ENCODE results near the gene HSPA1B. TPM values are rescaled to one million over a fixed set of nuclear protein-coding genes. Genes with fewer than 3 reads are reported as not detected.

Gene HSPA1B
- total RNA-seq, 1 donor from 2014 or later = 277 TPM

DNA sequence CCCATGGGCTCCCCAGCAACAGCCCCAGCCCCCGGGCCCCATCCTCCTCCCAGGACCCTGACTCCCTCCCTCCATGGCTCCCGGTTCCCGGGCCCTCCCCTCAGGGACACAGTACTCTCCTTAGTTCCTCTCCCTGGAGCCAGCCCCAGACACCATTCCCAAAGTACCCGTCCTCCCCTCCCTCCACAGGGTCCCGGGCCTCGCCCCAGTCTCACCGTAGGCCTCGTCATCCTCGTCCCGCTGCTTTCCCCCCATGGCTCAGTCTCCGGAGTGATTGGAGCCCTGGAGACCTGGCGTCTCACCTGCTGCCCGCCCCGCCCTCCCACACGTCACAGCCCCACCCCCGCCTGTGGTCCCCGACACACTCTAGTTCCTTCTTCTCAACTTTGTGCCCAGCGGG is 51.2 kb downstream of the HSPA1B start, which contains the start of gene SLC44A4:
Gene SLC44A4 (minus strand): TSS at position 272 of the 400 bp plus-strand sequence. CDS start 17 bp downstream, at position 255.
- DNase-seq (ENCODE audit: low spot score) = peak; percentile 52

GRCh38 chr6:31879143-31879542 is 51.6 kb downstream of the HSPA1B start:
- DNase-seq (ENCODE audit: low spot score) = no peak

Other genes with a start within 250 kb of the HSPA1B start
- 4.9 TPM for gene LTB, start 245.3 kb upstream of the HSPA1B start, total RNA-seq
- 18.4 TPM for gene LST1, start 241.5 kb upstream of the HSPA1B start, total RNA-seq
- gene NCR3, start 234.7 kb upstream of the HSPA1B start, total RNA-seq = not detected
- gene AIF1, start 212.5 kb upstream of the HSPA1B start, total RNA-seq = 26.8 TPM
- gene PRRC2A, start 207.0 kb upstream of the HSPA1B start, total RNA-seq = 162 TPM
- gene BAG6, start 175.1 kb upstream of the HSPA1B start, total RNA-seq = 288 TPM
- 2.2 TPM for gene APOM, start 171.8 kb upstream of the HSPA1B start, total RNA-seq
- gene C6orf47, start 167.0 kb upstream of the HSPA1B start, total RNA-seq = 30.5 TPM
- gene GPANK1, start 162.7 kb upstream of the HSPA1B start, total RNA-seq = 18.7 TPM
- 108 TPM for gene CSNK2B, start 161.7 kb upstream of the HSPA1B start, total RNA-seq
- 8.1 TPM for gene LY6G5B, start 157.8 kb upstream of the HSPA1B start, total RNA-seq
- gene LY6G5C, start 146.7 kb upstream of the HSPA1B start, total RNA-seq = 5.2 TPM
- 103 TPM for gene ABHD16A, start 124.4 kb upstream of the HSPA1B start, total RNA-seq
- gene LY6G6F, start 120.9 kb upstream of the HSPA1B start, total RNA-seq = not detected
- not detected for gene LY6G6D, start 112.4 kb upstream of the HSPA1B start, total RNA-seq
- gene LY6G6C, start 106.0 kb upstream of the HSPA1B start, total RNA-seq = not detected
- 0.37 TPM for gene MPIG6B, start 104.4 kb upstream of the HSPA1B start, total RNA-seq
- 130 TPM for gene DDAH2, start 98.4 kb upstream of the HSPA1B start, total RNA-seq
- gene CLIC1, start 91.2 kb upstream of the HSPA1B start, total RNA-seq = 394 TPM
- gene MSH5, start 87.7 kb upstream of the HSPA1B start, total RNA-seq = 19.7 TPM
- gene SAPCD1, start 65.1 kb upstream of the HSPA1B start, total RNA-seq = 2.7 TPM
- 18.5 TPM for gene VWA7, start 50.4 kb upstream of the HSPA1B start, total RNA-seq
- gene VARS1, start 32.0 kb upstream of the HSPA1B start, total RNA-seq = 49.7 TPM
- 32.5 TPM for gene LSM2, start 20.8 kb upstream of the HSPA1B start, total RNA-seq
- gene HSPA1L, start 12.5 kb upstream of the HSPA1B start, total RNA-seq = 2.8 TPM
- gene HSPA1A, start 12.2 kb upstream of the HSPA1B start, total RNA-seq = 347 TPM
- gene NEU1, start 35.1 kb downstream of the HSPA1B start, total RNA-seq = 91.2 TPM
- 457 TPM for gene SLC44A4, start 51.3 kb downstream of the HSPA1B start, total RNA-seq
- 63.4 TPM for gene EHMT2, start 70.0 kb downstream of the HSPA1B start, total RNA-seq
- 11.8 TPM for gene ZBTB12, start 74.3 kb downstream of the HSPA1B start, total RNA-seq
- gene C2, start 100.0 kb downstream of the HSPA1B start, total RNA-seq = 14.8 TPM
- 476 TPM for gene CFB, start 118.4 kb downstream of the HSPA1B start, total RNA-seq
- gene NELFE, start 131.2 kb downstream of the HSPA1B start, total RNA-seq = 52.1 TPM
- 81.3 TPM for gene SKIC2, start 131.4 kb downstream of the HSPA1B start, total RNA-seq
- gene DXO, start 144.4 kb downstream of the HSPA1B start, total RNA-seq = 27.6 TPM
- gene C4A, start 154.3 kb downstream of the HSPA1B start, total RNA-seq = 179 TPM
- gene C4B, start 187.1 kb downstream of the HSPA1B start, total RNA-seq = 155 TPM
- gene CYP21A2, start 210.7 kb downstream of the HSPA1B start, total RNA-seq = 1.3 TPM

All from mucosa of gallbladder (tissue), 1 donor.